A549 treated with RU486 at 1 μM for 4 hours (cell line): ENCODE measurements around the gene ZNF732. TPM values are rescaled to one million over a fixed set of nuclear protein-coding genes. Genes with fewer than 3 reads are reported as not detected.

Experiments used
- total RNA-seq: library from RNA; stranded (reverse); fragments of 200-300 nt; extraction: Qiagen RNA extraction; gene quantifications from 5 replicates; pipeline ENCODE4 v1.2.3, GENCODE V29; 2022; ENCODE audit warnings: low read depth

The ZNF732 gene
- total RNA-seq = not detected in 5 replicates

GRCh38 chr4:304969-305680, at the start of gene ZNF732:
ZNF732 (minus strand) TSS chr4:305474; CDS start chr4:305310, 164 bp downstream.

GRCh38 chr4:337143-337931, 32.1 kb upstream of the ZNF732 start, which contains the start of gene ZNF141:
ZNF141 (plus strand) TSS chr4:337814; CDS start chr4:337984, 170 bp downstream.

Other genes with a start within 250 kb of the ZNF732 start
- 0.33 to 0.66 TPM (median 0.48 TPM) in 5 replicates for gene ZNF718, start 181.0 kb downstream of the ZNF732 start, total RNA-seq
- 0.85 to 2.7 TPM (median 2.4 TPM) in 5 replicates for gene ZNF141, start 32.3 kb upstream of the ZNF732 start, total RNA-seq
- gene ZNF721, start 193.7 kb upstream of the ZNF732 start, total RNA-seq = 11.7 to 19.2 TPM (median 13.1 TPM) in 5 replicates
- gene PIGG, start 193.7 kb upstream of the ZNF732 start, total RNA-seq = 16.5 to 28.0 TPM (median 21.4 TPM) in 5 replicates